ENCODE data around the gene KDM6A. TPM values are rescaled to one million over a fixed set of nuclear protein-coding genes. Genes with fewer than 3 reads are reported as not detected.

The KDM6A gene
- total RNA-seq, 1 experiment from 2014 or later = 7.5 TPM

Other genes starting within 250 kb of the KDM6A start
- not detected in 2 replicates for gene DUSP21, start 29.2 kb upstream of the KDM6A start, total RNA-seq (2014; rRNA removed; shearing (Covaris generic))